ENCODE results near the gene WDFY4.

Gene WDFY4

DNA sequence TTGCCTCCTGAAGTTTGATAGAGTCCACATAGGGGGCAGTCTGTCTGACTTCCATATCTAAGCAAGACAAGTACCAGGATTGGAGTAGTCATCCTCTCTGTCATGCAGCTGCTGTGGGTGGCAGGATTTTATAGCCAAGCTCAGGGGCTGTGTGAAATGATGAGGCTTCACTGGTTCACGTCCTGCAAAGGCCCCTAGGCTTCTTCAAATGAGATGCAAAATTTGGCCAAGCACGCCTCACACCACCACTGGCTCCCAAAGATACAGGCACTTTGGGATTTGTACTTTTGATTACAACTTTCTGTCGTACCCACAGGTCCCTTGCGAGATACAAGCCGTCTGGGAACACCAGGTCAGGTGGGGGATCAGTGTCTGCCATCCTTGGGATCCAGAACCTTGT, 67.1 kb downstream of the WDFY4 start:
- DNase-seq, result no peak

DNA sequence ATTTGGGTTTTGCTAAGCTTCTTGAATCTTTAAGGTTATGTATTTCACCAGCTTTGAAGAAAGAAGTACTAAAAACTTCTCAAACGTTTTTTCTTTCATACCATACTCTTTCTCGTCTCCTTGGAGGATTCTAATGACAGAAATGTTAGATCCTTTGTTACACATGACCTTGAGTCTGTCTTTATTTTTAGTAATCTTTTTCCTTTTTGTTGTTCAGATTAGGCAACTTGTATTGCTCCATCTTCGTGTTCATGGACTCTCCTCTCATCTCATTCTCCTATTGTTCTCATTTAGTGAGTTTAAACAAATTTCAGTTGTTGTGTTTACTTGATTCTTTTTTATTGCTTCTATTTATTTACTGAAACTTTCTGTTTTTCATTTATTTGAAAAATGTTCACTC, 73.7 kb downstream of the WDFY4 start:
- no peak for DNase-seq

DNA sequence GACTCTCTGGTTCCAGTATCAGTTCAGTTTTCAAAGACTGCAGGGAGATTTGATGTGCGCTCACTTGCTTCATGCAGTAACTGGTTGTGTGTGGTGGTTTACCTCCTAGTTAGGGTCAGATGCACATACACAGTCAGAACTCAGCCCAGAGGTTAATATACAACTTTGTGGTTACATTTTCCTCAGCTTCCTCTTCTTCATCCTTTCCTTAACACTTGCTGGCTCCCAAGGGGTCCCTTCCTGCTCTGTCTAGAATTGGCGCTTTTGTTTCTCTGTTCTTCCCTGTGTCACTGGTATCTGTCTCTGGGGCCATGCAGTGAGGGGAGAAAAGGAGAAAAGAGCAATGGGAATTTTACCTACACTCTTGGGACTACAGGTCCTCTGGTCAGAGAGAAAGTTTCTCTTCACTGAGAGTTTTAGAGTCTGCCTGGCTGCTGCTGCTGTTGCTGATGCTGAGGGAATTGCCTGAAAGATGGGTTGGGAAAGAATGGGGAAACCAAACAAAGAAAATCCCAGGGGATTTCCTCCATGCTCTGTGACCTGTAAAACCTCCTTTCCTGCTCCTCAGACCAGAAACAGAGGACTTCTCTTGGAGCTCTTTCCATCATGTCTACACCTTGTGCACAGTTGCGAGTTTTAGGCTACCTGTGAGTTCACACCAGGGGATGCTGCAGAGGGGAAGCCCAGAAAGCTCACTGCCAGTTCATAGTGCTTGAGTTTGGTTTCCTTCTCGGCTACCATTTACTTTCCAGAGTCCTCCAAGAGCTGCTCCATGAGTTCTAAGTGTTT, 74.6 kb downstream of the WDFY4 start:
- no peak for DNase-seq

DNA sequence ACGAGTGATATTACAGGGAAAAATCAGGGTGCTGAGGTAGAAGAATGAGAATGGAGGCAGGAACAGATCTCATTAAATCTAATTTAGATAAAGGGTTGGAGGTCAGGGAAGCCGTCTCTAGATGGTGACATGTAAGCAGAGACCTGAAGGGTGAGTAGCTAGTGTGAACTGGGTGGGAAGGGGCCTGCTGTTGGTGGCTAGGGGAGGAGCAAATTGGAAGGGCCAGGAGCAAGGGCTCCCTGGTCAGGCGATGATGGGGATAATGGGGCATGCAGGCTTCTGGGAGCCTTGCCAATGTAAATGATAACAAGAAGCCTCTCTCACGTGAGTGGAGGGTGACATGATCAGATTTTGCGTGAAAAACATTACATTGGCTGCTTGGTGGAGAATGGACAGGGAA, 76.3 kb downstream of the WDFY4 start:
- no peak for DNase-seq

DNA sequence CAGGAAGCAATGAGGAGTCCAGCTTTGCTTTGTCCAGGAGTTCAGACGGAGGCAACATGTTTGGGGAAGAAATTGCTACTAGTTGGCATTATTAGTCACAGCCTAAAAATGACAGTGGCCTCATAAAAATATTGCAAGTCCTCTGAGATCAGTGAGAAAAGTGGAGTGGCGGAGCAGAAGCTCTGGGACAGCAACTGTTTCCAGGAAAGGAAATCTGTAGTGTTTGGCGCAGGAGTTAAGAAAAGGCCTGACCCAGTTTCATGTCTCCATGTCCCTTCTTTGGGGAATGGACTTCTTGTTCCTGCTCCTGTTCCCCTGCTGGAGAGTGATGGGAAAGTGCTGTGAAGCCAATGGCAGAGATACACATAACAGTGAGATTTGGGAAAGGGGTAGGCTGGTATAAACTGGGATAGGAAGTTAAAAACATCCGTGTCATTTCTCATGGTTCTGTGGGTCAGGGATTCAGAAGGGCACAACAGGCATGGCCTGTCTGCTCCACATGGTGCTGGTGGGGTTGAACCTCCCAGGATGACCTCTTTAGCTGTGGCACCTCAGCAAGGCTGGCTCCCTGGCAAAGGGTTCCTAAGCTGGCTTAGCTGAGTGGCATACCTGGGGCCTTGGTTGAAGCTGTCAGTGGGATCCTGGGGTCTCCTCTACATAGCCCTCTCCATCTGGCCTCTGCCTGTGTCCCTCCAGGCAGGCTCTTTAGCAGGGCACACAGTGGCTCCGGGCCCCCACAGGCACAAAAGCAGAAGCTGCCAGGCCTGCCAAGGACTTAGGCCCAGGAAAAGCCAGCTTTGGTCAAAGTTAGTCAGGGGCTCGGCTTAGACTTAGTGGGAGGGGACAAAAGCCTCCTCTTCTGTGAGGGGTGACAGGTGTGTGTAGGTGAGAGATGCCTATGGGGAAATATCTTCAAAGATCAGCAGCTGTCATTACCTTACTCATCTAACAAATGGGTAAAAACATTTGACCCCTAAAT, 77.7 kb downstream of the WDFY4 start:
- DNase-seq, result no peak

DNA sequence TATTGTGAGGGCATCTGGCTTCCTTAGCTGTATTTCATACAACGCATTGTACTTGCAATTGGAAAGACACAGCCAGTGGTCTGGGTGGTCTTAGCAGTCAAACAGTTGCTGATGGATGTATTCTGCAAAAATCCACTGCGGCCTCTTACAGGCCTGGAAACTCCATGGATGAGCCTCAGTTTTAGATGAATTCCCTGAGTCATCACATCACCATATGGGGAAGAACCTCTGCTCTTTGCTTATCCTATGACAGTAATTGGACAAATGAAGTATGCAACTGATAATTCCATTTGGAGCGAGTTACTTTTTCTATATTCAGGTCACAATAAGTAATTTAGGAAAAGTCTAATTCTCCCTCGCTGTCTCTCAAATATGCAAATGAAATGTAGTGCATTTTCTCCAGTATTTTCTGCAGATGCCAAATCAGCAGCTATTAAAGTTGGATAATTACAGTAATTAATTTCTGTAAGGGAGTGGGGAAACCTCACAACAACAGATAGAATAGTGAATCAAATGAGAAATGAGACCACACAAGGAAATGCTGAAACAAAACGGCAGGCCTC, 78.8 kb downstream of the WDFY4 start:
- DNase-seq, result no peak

DNA sequence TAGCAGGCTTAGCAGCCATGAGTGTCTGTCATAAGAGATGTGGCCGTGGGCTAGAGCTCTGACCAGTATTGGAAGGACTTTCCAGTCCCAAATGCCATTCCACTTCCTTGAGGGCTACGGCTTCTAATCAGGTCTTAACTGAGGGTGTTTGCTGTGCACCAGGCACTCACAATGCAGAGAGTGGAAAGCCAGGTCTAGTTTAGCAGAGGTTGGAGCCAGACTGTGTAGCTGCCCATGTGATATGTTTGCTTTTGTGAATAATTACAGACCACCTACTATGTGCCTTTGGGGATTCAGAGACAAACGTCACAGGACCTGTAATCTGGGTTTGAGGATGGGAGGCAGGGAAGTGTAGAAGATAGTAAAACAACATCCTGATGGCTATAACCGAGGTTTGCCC, 79.8 kb downstream of the WDFY4 start:
- DNase-seq, result no peak

DNA sequence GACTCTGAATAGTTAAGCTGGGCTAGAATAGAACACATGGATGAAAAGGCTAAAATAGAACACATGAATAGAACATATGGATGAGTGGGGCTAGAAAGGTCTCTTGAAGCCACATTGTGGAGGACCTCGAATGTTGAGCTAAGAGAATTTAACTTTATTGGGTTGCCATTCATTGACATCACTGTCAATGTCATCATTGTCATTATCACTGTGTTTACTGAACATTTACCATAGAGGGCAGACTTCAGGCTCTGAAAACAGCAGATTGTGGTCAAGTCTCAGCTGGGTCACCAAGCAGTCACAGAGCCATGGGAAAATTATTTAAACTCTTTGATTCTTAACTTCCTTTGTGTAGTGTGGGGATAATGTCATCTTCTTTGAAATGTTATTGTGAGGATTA, 80.4 kb downstream of the WDFY4 start:
- no peak for DNase-seq

DNA sequence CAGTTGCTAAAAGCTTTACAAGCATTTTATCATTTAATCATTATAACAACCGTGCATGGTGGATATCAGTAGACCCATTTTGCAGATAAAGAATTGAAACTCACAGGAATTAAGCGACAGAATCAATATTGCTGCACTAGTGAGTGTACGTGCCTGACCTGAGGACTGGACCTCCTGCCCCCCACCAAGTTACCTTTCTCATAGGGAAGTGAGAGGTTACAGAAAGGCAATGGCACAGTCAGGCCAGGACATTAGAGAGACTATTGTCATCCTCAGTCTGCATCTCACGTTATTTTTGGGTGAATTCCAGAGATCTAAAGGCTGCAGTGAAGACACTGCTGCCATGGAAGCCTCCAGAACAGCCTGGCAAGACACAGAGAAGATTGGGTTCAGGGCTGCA, 80.9 kb downstream of the WDFY4 start:
- DNase-seq, result no peak

DNA sequence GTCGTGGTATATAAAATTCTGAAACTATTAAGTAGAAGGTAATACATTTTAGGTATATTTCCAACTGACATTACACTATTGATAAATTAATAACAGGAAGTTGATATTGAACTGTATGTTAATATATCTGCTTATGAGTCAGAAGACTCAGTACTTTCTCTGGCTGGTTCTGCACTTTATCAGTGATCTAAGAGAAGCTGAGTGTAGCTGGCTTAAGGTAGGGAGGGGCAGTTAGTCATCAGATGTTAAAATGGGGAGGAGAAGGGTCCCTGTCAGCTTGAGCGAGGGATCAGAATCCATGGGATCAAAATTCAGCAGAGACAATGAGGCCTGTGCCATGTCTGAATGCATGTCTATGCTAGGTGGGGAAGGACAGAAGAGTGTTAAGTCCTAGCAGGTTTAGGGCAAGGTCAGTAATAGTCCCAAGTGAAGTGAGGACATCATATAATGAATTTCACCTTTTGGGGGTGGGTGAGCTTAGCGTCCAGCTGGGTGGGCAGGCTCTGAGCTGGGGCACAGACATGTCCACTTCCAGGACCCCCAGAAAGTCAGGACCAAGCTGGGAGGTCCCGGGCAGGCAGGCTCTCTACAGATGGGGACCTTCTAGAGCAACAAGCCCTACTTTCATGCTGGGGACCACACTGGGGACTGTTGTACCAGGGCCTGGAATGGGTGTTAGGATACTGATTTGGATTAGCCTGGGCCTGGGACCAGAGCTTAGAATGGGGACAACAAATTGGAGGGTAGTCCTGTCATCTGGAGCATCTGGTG, 82.9 kb downstream of the WDFY4 start:
- DNase-seq, result no peak

DNA sequence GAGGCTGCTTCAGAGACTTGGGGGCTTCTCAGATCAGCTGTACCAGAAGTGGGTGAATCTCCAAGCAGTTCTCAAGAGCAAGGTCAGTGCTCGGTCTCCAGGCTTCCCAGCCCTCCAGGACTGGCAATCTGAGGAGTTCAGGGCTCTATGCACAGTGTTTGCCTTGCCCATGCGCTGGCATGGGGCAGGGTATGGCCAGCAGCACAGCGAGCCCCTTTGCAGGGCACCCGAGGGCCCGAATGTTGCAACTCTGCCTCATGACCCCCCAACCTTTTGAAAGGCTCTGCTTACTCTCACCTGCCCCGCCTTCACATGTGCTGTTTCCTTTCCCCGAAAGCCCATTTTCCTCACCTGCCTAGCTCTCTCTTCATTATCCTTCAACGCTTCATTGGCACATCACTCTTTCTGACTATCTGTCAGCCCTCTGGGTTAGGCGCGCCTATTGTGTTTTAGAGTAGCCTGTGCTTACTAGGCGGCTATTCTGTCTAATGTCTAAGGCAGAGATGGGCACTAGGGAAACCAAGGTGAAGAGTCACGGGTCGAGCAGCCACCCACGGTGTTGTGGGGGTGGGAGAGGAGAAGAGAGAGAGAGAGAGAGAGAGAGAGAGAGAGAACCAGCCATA, 83.6 kb downstream of the WDFY4 start:
- DNase-seq, result no peak

DNA sequence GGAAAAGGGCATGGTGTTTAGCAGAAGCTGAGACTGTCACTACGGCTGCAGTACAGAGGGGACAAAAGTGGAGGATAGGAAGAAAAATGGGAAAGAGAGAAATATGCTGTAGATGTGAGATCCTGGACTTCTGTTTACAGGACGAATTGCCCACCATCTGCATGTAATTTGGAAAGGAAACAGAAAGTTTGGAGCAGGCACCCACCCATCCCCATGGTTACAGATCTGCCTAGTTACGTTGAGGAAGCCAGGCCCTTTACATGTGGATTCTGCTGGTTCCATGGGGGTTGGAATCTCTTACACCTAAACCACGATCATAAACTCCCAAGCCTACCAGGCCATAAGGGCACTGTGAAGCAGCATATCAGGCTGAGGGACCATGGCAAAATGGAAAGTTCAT, 84.3 kb downstream of the WDFY4 start:
- DNase-seq, result no peak

DNA sequence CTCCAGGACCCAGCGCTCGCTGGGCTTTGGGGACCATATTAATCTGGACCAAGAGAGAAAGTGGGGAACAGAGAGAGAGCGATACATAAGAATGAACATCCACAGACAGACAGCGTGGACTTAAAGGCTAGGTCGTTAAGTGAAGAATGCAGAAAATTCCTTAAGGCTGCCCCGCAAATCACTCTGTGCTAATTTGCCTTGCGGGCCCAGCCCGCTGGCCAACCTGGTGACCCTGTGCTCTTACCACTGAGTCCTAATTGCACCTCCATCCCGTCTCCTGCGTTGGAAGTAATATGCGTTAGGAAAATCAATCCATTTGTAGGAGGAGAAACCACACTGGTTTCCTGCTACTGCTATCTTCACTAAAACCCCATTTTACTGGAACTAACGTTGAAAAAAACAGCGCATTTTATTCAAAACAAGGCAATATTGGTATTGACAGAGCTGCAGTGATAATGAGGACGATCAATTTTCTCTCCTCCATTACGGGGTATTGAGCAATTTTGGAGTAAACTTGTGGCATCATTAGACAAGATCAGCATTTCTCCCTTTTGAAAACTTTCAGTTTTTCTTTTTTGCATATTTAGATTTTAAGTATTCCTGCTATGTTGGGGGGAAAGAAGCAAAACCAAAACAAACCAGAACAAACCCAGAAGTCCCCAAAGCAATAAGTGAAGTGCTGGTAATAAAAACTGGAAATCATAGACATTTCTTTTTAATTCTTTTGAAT, 85.2 kb downstream of the WDFY4 start:
- DNase-seq, result no peak

DNA sequence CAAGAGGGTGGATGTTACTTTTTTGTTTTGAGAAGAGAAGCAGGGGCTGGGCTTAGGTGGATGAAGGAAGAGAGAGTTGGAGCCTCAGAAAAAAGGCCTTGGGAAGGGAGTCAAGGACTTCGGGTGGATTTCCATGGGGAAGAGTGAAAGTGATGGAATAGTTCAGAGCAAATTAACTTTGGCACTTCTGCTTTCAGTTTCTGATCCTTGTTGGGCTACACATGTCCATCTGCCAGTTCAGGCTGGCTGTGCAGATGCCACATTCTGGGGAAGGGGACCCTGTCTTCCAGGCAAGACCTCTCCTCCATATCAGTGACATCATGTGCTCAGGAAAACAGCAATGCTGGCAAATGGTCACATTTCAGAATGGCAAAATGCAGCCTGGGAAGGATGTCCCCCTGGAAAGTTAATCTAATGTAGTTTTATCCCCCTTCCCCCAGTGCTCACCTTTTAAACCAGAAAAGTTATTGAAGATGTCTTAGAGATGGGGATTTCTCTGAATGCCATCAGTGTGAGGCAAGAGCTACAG, 86.0 kb downstream of the WDFY4 start:
- DNase-seq, result no peak

DNA sequence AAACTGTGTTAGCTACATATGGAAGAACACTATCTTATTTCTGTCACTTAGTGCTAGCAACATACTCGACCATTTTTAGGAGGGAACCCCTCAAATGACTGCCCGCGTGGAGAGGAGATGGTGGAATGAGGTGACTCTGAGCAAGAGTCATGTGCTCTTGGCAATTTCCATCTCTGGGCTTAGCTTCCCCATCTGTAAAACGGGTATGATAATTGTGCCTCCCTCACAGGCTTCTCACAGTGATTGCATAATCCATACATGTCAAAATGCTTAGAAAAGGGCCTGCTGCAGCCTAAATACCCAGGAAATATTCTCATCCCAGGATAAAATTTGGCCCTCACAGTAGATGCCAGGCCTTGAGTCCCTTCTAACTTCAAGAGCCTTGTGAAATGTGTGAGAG, 86.6 kb downstream of the WDFY4 start:
- no peak for DNase-seq

DNA sequence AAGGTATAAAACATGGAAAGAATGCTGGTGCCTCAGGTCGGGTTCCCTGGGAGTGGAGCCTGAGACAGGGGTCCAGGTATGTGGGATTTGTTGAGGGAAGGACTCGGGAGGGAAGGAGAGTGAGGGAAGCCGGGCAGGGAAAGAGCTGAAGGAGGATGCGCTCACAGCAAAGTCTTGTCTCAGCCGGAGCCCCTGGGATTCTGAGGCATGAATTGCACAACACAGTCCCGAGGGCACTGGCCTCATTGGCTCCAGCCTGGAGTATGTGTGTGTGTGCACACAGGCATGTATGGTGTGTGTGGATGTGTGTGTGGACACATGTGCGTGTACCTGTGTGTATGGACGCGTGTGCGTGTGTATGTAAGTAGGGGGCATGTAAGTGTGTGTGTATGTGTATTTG, 87.4 kb downstream of the WDFY4 start:
- no peak for DNase-seq

DNA sequence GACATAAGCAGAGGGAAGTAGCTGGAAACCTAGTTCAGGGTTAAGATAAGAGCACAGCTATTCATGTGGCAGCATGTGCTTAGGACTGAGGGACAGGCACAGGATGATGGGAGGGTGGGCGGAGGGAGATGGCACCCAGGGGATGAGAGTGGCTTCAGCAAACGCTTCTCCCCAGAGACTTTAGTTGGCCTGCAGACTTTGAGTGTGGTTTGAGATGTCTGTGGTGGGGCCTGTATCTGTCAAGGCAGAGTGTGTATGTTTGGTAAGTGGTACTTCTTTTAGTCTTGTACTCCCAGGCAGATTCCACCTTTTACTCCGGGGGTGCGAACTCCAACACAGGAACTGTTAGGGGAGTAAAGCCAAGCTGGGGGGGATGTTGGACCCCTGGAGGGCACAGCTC, 88.9 kb downstream of the WDFY4 start:
- DNase-seq, result no peak

DNA sequence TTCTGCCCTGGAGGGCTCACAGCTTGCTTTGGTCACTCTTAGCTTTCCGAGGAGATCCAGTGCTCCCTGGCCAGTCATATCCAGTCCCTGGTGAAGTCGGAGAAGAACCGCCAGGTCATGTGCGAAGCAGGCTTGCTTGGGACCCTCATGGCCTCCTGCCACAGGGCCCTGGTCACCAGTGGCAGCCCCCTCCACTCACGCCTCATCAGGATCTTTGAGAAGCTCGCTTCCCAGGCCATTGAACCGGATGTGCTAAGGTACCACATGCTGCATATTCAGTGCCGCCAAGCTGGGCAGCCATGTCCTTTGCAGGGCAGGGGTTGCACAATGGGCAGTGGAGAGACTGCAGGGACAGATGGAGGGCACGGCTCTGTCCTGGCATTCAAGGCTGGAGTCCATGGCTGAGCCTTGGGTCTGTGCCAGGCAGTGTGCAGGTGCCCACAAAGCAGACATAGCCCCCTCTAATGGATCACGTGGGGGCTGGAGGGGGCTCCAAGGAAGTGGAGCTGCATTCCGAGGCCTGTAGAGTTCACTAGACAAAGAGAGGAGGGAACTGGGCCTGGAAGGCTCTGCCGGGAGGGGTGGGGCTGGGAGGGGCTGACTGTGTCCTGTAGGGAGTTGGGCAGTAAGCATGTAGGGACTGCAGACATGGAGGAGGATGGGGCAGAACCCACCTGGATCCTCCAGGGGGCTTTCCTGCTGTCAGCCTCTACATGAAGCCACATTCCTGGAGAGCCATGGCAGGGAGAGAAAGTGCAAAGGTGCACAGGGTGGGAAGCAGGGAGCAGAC, 89.9 kb downstream of the WDFY4 start:
- DNase-seq, result no peak

DNA sequence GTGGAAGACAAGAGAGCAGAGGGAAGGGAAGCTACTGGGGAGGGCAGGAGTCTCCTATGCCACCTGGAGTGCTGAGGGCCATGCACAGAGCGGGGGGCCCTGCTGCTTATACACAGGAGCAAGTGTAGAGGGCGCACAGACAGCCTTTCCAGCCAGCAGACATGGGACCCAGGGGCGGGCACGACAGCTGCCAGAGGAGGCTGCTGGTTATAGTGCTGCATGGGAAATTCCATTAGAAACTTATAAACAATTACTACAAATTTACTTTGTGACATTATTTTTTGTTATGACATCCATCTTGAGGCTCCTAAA, 90.5 kb downstream of the WDFY4 start:
- DNase-seq, result no peak

DNA sequence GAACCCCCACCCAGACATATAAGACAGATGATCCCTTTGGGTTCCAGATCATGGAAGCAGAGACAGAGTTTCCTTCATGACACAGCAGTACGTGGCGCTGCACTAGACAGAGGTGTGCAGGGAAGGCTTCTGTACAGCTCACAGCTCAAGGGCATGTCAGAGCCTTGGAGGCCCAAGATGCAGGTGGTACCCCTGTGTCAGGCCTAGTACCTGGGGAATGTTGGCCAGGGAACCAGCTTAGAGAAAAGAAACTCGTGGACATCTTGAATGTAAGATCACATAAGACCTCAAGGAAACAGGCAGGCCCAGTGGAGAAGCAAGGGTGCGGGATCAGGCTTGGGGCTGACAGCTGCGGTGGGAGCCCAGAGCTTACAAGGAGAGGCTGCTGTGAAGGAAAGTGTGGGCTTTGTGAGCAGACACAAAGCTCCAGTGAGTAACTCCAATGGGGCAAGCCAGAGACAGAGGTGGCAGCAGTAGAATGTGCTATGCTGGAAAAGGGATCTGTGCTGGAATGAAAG, 91.4 kb downstream of the WDFY4 start:
- no peak for DNase-seq

DNA sequence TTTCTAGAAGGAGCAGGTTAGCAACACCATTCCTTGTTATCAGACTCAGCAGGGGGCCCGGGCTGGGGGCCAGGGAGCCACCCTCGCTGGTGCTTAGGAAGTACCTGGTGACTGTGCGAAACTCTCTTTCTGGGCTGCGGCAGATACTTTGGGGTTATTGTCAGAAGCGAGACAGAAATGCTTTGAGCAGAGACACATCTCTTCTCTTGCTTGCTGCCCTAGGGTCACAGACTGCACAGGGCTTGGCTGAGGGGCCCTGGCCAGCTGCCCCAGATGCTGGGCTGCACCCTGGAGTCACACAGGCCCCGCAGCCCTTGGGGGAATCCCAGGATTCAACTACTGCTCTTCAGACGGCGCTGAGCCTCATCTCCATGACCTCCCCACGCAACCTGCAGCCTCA, 91.9 kb downstream of the WDFY4 start:
- DNase-seq, result no peak

Data from CD4-positive, alpha-beta T cell treated with Interleukin-1 beta for 1 hour (primary cell).